Kidney (tissue), 14 donors: ENCODE results near the gene ITSN2. TPM values are rescaled to one million over a fixed set of nuclear protein-coding genes. Genes with fewer than 3 reads are reported as not detected.

ENCODE experiments used
- DNase-seq, 5 donors: peaks; one replicate each; pipeline ENCODE4 v3.0.0-alpha.2; 2013 to 2020
- FAIRE-seq: peaks from 2 replicates; lab custom pipeline; 2012; peaks lifted over from hg19 to GRCh38; lab: Jason Lieb, UNC
- H3K27ac ChIP-seq, 2 donors: one replicate each; pipeline ENCODE4 v1.7.0; 2013; ENCODE audit warnings: low read depth in 2 of 2, low read length in 2 of 2, inconsistent platforms in 1 of 2
- H3K27me3 ChIP-seq: one replicate; pipeline ENCODE4 v1.7.1; 2013; ENCODE audit warnings: low read length, inconsistent platforms; ENCODE audit not compliant: control insufficient read depth, insufficient read depth
- H3K36me3 ChIP-seq, 3 donors: one replicate each; pipeline versions ENCODE4 v1.7.0 to v1.7.1; 2013; ENCODE audit warnings: low read length in 3 of 3, control low read depth in 1 of 3, inconsistent platforms in 1 of 3; ENCODE audit not compliant: insufficient read depth in 3 of 3, control insufficient read depth in 2 of 3
- H3K4me1 ChIP-seq, 3 donors: one replicate each; pipeline versions ENCODE4 v1.7.0 to v1.7.1; 2013; ENCODE audit warnings: low read length in 3 of 3, inconsistent platforms in 1 of 3, low read depth in 1 of 3; ENCODE audit not compliant: control insufficient read depth in 2 of 3, insufficient read depth in 2 of 3
- H3K4me3 ChIP-seq, 3 donors: one replicate each; pipeline versions ENCODE4 v1.7.0 to v1.8.1; 2013; ENCODE audit warnings: low read length in 3 of 3, control low read depth in 1 of 3, inconsistent platforms in 1 of 3
- H3K9ac ChIP-seq, 3 donors: one replicate each; pipeline versions ENCODE4 v1.7.0 to v1.7.1; 2013; ENCODE audit warnings: low read length in 3 of 3, control low read depth in 1 of 3, inconsistent platforms in 1 of 3
- H3K9me3 ChIP-seq, 3 donors: one replicate each; pipeline versions ENCODE4 v1.7.0 to v1.7.1; 2013; ENCODE audit warnings: low read length in 3 of 3, control low read depth in 1 of 3, inconsistent platforms in 1 of 3; ENCODE audit not compliant: control insufficient read depth in 2 of 3, insufficient read depth in 1 of 3
- intact Hi-C: fragments of 100-400 bp; cut with DNase I; formaldehyde crosslinking; loops from one replicate; pipeline ENCODE4 v1.11.1; 2022
- polyA plus RNA-seq: library from polyadenylated mRNA; stranded (reverse); fragments of 350-450 nt; fragmentation: Illumina TruSeq; extraction: RNeasy Lipid Tissue Mini Kit (QIAGEN cat#74804); gene quantifications from one replicate; pipeline ENCODE4 v1.2.3, GENCODE V29; 2014; ENCODE audit warnings: low read depth, low replicate concordance; ENCODE audit not compliant: insufficient read depth
- total RNA-seq: library from RNA; stranded (reverse); fragmentation: NEBNext Ultra II Directional; extraction: Animal tissue kit (Norgen Biotek cat#: 25700); gene quantifications from one replicate; pipeline ENCODE4 v1.2.1, GENCODE V29; 2021
- TF ChIP-seq, protein P1 (sequence below): IDR thresholded peaks from 3 replicates; pipeline ENCODE4 v1.5.1; 2012; ENCODE audit warnings: mild to moderate bottlenecking, moderate library complexity, borderline replicate concordance; ENCODE audit not compliant: insufficient read depth; ENCODE audit errors: extremely low read depth
- donor health status: control.
- donor health status: control.
- donor health status: control.
- donor health status: control.
- donor health status: control.
- donor health status: DM: yes; HTN: yes; CAD: no.
- donor health status: Normal renal cell carcinoma (clear cell type).

The ITSN2 gene
- total and polyA plus RNA-seq, 2 donors from 2014 or later: 20.1 to 72.8 TPM

GRCh38 chr2:24330161-24330560 is 30.2 kb downstream of the ITSN2 start:
- H3K36me3 ChIP-seq: no peaks in the 10 kb centered on the region
- H3K27me3 ChIP-seq: no peaks in the 10 kb centered on the region
- TF ChIP-seq, protein P1, sequence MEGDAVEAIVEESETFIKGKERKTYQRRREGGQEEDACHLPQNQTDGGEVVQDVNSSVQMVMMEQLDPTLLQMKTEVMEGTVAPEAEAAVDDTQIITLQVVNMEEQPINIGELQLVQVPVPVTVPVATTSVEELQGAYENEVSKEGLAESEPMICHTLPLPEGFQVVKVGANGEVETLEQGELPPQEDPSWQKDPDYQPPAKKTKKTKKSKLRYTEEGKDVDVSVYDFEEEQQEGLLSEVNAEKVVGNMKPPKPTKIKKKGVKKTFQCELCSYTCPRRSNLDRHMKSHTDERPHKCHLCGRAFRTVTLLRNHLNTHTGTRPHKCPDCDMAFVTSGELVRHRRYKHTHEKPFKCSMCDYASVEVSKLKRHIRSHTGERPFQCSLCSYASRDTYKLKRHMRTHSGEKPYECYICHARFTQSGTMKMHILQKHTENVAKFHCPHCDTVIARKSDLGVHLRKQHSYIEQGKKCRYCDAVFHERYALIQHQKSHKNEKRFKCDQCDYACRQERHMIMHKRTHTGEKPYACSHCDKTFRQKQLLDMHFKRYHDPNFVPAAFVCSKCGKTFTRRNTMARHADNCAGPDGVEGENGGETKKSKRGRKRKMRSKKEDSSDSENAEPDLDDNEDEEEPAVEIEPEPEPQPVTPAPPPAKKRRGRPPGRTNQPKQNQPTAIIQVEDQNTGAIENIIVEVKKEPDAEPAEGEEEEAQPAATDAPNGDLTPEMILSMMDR: no peak
- no peak overlapping the region for H3K9ac ChIP-seq
- peaks cover 0 to 5% (median 0%) of the 10 kb centered on the region in 3 donors for H3K4me1 ChIP-seq
- H3K27ac ChIP-seq: no peak overlapping the region
- H3K4me3 ChIP-seq: no peak overlapping the region
- DNase-seq (no peak), FAIRE-seq (no peak)
- intact Hi-C loops: no loop called here
- H3K9me3 ChIP-seq: no peaks in the 10 kb centered on the region

- intact Hi-C loops: no loop called here
- Histone ChIP-seq H3K4me1 (peaks cover 0 to 5% (median 0%) of the 10 kb centered on the region in 3 donors), H3K4me3 (no peak overlapping the region), H3K9me3 (no peaks in the 10 kb centered on the region), H3K9ac (no peak overlapping the region), H3K36me3 (peaks cover 0 to 2% (median 0%) of the 10 kb centered on the region in 3 donors), H3K27ac (no peak overlapping the region), H3K27me3 (no peaks in the 10 kb centered on the region)
- no peak for FAIRE-seq
- TF ChIP-seq, protein P1: no peak
- DNase-seq: peak in 1 of 5 donors; percentile 11
These were observed 30.6 kb downstream of the ITSN2 start for GRCh38 chr2:24329700-24330099.

GRCh38 chr2:24328010-24328409 is 32.3 kb downstream of the ITSN2 start:
- Histone ChIP-seq H3K4me1 (peaks cover 0 to 5% (median 0%) of the 10 kb centered on the region in 3 donors), H3K9ac (no peak overlapping the region), H3K27ac (no peak overlapping the region), H3K27me3 (no peaks in the 10 kb centered on the region), H3K36me3 (peaks cover 0 to 2% (median 0%) of the 10 kb centered on the region in 3 donors), H3K9me3 (no peaks in the 10 kb centered on the region), H3K4me3 (no peak overlapping the region)
- intact Hi-C loops: no loop called here
- FAIRE-seq: no peak
- DNase-seq: peak in 1 of 5 donors; percentile 19
- TF ChIP-seq, protein P1: no peak

GRCh38 chr2:24317491-24317920 is 42.8 kb downstream of the ITSN2 start:
- H3K27ac ChIP-seq: no peak overlapping the region
- H3K4me1 ChIP-seq: peaks cover 0 to 9% (median 4%) of the 10 kb centered on the region in 3 donors
- no peak for DNase-seq
- H3K36me3 ChIP-seq: no peaks in the 10 kb centered on the region
- no peak overlapping the region for H3K4me3 ChIP-seq
- H3K27me3 ChIP-seq: no peaks in the 10 kb centered on the region
- H3K9ac ChIP-seq: no peak overlapping the region
- intact Hi-C loops: no loop called here
- TF ChIP-seq, protein P1: no peak
- FAIRE-seq: no peak
- H3K9me3 ChIP-seq: no peaks in the 10 kb centered on the region
